ENCODE results near the gene COLEC11. TPM values are rescaled to one million over a fixed set of nuclear protein-coding genes. Genes with fewer than 3 reads are reported as not detected.

The COLEC11 gene
- total and polyA plus RNA-seq, 2 of the 13 experiments (the other 11 are each of a cell fraction or from before 2014, with no cell fraction given): 1.5 to 3.0 TPM

GRCh38 chr2:3620834-3621233 is 25.9 kb downstream of the COLEC11 start:
- intact Hi-C loops (cut with micrococcal nuclease; ENCODE audit: unreplicated experiment) (no loop called here), in situ Hi-C loops (cut with HindIII; ENCODE audit: extremely low pct_ligation_motif_present, low pct_unique_long_range_greater_than_20kb) (no loop called here)
- peak; percentile 92 for DNase-seq (ENCODE audit: low spot score)
- peaks cover 0 to 11% of the 10 kb centered on the region in 2 experiments; a peak in 2 of 5 replicates for H3K27me3 ChIP-seq (ENCODE audit: control insufficient read depth in 1 of 2, insufficient read depth in 2 of 2, low read length in 2 of 2)
- H3K4me1 ChIP-seq (ENCODE audit: insufficient read depth, low read length): peaks cover 21% of the 10 kb centered on the region
- H3K79me2 ChIP-seq (ENCODE audit: insufficient read depth, low read length): no peaks in the 10 kb centered on the region
- POLR2A ChIA-PET: interaction anchor here (1.0 to 1.5 kb wide), 5 partner anchors 15 to 155 kb away, joined by 3 to 9 read pairs (median 5); partner anchors contain the start of gene RNASEH1
- H3K4me2 ChIP-seq (ENCODE audit: low read depth, low read length): peak overlapping the region; percentile 53
- FAIRE-seq: peak; percentile 77
- no peaks in the 10 kb centered on the region for H3K9me3 ChIP-seq (ENCODE audit: low read length)
- H3K4me3 ChIP-seq (replicated peaks in 1 of 3; ENCODE audit: insufficient read depth in 1 of 3, low read depth in 2 of 3, low read length in 3 of 3): peak overlapping the region in 2 of 3 experiments; percentile 26; a peak in 2 of 6 replicates
- CTCF ChIA-PET (ENCODE audit: low intra/inter-chr PET ratio, low total read pairs): no interaction called here
- BruUV-seq (replicated peaks): no TSS peak
- H3K27ac ChIP-seq (ENCODE audit: extremely low read length, insufficient read depth, low read length): peak overlapping the region; percentile 50
- no peak overlapping the region for H2AFZ ChIP-seq (ENCODE audit: low read length)
- ATAC-seq: peak; percentile 99
- peak overlapping the region; percentile 32; the same call in 1 of the 2 replicates for H3K9ac ChIP-seq (ENCODE audit: insufficient read depth, low read depth, low read length)
- WGBS (ENCODE audit: low lambda C conversion rate): 4% methylated on average over 5 of the region's 5 CpGs
- H4K20me1 ChIP-seq (ENCODE audit: insufficient read depth, low read length): no peaks in the 10 kb centered on the region
- no peaks in the 10 kb centered on the region for H3K36me3 ChIP-seq (replicated peaks in 1 of 2; ENCODE audit: control insufficient read depth in 1 of 2, insufficient read depth in 2 of 2, low read length in 2 of 2)
- TF ChIP-seq FOXA1 (IDR thresholded peaks at IDR 0.05) (peak; percentile 97), FOXA1 (CRISPR knock-in tag; IDR thresholded peaks at IDR 0.05) (peak; percentile 83), ONECUT2 (CRISPR knock-in tag; IDR thresholded peaks at IDR 0.05) (peak; percentile 83), NFIC (IDR thresholded peaks at IDR 0.05; ENCODE audit: low read length) (peak; percentile 85; the same call in 1 of the 2 replicates), CBX2 (IDR thresholded peaks at IDR 0.05; ENCODE audit: low read depth, low read length) (0 out of 2 replicates have a peak, but pooled peaks have one; percentile 0), CBX2 (CRISPR knock-in tag; IDR thresholded peaks at IDR 0.05; ENCODE audit: low read depth) (no peak), CEBPG (CRISPR knock-in tag; IDR thresholded peaks at IDR 0.05) (peak; percentile 25; the same call in 1 of the 2 replicates), FOXJ3 (CRISPR knock-in tag; IDR thresholded peaks at IDR 0.05; ENCODE audit: borderline replicate concordance) (peak; percentile 93), ZNF3 (CRISPR knock-in tag; IDR thresholded peaks at IDR 0.05) (no peak), MEIS2 (CRISPR knock-in tag; IDR thresholded peaks at IDR 0.05) (0 out of 2 replicates have a peak, but pooled peaks have one; percentile 23), ZNF280D (CRISPR knock-in tag; IDR thresholded peaks at IDR 0.05) (no peak), ATF1 (CRISPR knock-in tag; IDR thresholded peaks at IDR 0.05) (no peak), ARNTL (CRISPR knock-in tag; IDR thresholded peaks at IDR 0.05) (peak; percentile 61; the same call in 1 of the 2 replicates), PATZ1 (CRISPR knock-in tag; IDR thresholded peaks at IDR 0.05) (peak; percentile 27; the same call in 1 of the 2 replicates), ZBTB20 (CRISPR knock-in tag; IDR thresholded peaks at IDR 0.05; ENCODE audit: borderline replicate concordance, low read depth) (0 out of 2 replicates have a peak, but pooled peaks have one; percentile 31), ARID3A (IDR thresholded peaks at IDR 0.05; ENCODE audit: low read depth, low read length) (peak; percentile 97), ZNF883 (CRISPR knock-in tag; IDR thresholded peaks at IDR 0.05; ENCODE audit: not compliant biosample characterization) (no peak)
